Measurements from ENCODE around the gene TIGD3. TPM values are rescaled to one million over a fixed set of nuclear protein-coding genes. Genes with fewer than 3 reads are reported as not detected.
A peak's percentile ranks its signal among the peaks of the same experiment; 100 is the strongest.

Gene TIGD3
- total and polyA plus RNA-seq, 9 of the 15 experiments (the other 6 are each of a cell fraction or from before 2014, with no cell fraction given): 0.06 to 1.3 (median 0.56) TPM

- H3K9ac ChIP-seq (ENCODE audit: insufficient read depth in 1 of 2, low read depth in 2 of 2, low read length in 2 of 2): peak overlapping the region; percentile 44 to 94; a peak in 3 of 4 replicates
- intact Hi-C loops (cut with micrococcal nuclease): no loop called here
- no peaks in the 10 kb centered on the region for H3K27me3 ChIP-seq (ENCODE audit: control insufficient read depth in 2 of 2, insufficient read depth in 2 of 2, low read length in 2 of 2)
- no peaks in the 10 kb centered on the region for H3K79me2 ChIP-seq (ENCODE audit: control insufficient read depth, insufficient read depth, low read length)
- no peaks in the 10 kb centered on the region for H3K9me3 ChIP-seq (replicated peaks; ENCODE audit: control insufficient read depth, insufficient read depth, low read depth, low read length)
- peaks cover 36% of the 10 kb centered on the region for H3K36me3 ChIP-seq (ENCODE audit: control insufficient read depth, insufficient read depth, low read length)
- DNase-seq (ENCODE audit: extremely low read depth in 1 of 4, low spot score in 3 of 4) (no peak), FAIRE-seq (no peak), ATAC-seq (no peak)
- peak overlapping the region; percentile 63 for H3K4me3 ChIP-seq
- H2AFZ ChIP-seq (ENCODE audit: low read depth, low read length): peak overlapping the region; percentile 82
- WGBS (ENCODE audit: insufficient coverage, low coverage, missing lambda C conversion rate): 74% methylated on average over 16 of the region's 16 CpGs
- H3K9me1 ChIP-seq (ENCODE audit: control insufficient read depth, insufficient read depth, low read length): no peaks in the 10 kb centered on the region
- peak overlapping the region; percentile 66 for H3K27ac ChIP-seq (ENCODE audit: extremely low read depth, low read depth, low read length)
- POLR2A ChIA-PET: interaction anchor here (0.7 to 15.6 kb wide), 11 partner anchors 9 to 176 kb away, joined by 3 to 253 read pairs (median 5); partner anchors contain the start of genes DPF2, MALAT1 and NEAT1
- peaks cover 10% of the 10 kb centered on the region; the same call in 1 of the 2 replicates for H4K20me1 ChIP-seq (replicated peaks; ENCODE audit: control insufficient read depth, insufficient read depth, low read length)
- in situ Hi-C loops (cut with MboI): no loop called here
- peak overlapping the region; percentile 88 for H3K4me2 ChIP-seq (ENCODE audit: insufficient read depth, low read length)
- peaks cover 25 to 48% of the 10 kb centered on the region in 2 experiments for H3K4me1 ChIP-seq (replicated peaks in 1 of 2; ENCODE audit: control insufficient read depth in 2 of 2, insufficient read depth in 2 of 2, low read length in 2 of 2)
- BruUV-seq (replicated peaks): no TSS peak
- CTCF ChIA-PET (ENCODE audit: low intra/inter-chr PET ratio): interaction anchor here (0.9 kb wide), 1 partner anchor 78 kb away, joined by 3 read pairs; no protein-coding TSS in a partner anchor
- TF ChIP-seq ZBTB49 (CRISPR knock-in tag; IDR thresholded peaks at IDR 0.05; ENCODE audit: borderline replicate concordance): no peak
- no peak for TF ChIP-seq ZNF76 (CRISPR knock-in tag; IDR thresholded peaks at IDR 0.05; ENCODE audit: borderline replicate concordance)
- no peak for TF ChIP-seq CREBBP (IDR thresholded peaks at IDR 0.05; ENCODE audit: low read depth, low read length)
- TF ChIP-seq KLF16 (IDR thresholded peaks at IDR 0.05): no peak
- no peak for TF ChIP-seq CEBPG (CRISPR knock-in tag; IDR thresholded peaks at IDR 0.05)
- TF ChIP-seq CEBPG (tag; conservative IDR thresholded peaks at IDR 0.05 in 1 of 2, IDR thresholded peaks at IDR 0.05 in 1 of 2): no peak
- no peak for TF ChIP-seq ZNF764 (CRISPR knock-in tag; IDR thresholded peaks at IDR 0.05; ENCODE audit: low read depth)
- no peak for TF ChIP-seq BACH1 (tag; IDR thresholded peaks at IDR 0.05)
- no peak for TF ChIP-seq HINFP (tag; conservative IDR thresholded peaks at IDR 0.05; ENCODE audit: low read depth)
- no peak for TF ChIP-seq SMAD1 (IDR thresholded peaks at IDR 0.05; ENCODE audit: low read depth, low read length, partially characterized antibody)
- peak; percentile 83; the same call in 1 of the 2 replicates for TF ChIP-seq ZNF511 (CRISPR knock-in tag; IDR thresholded peaks at IDR 0.05)
- no peak for TF ChIP-seq NR3C1 (CRISPR knock-in tag; IDR thresholded peaks at IDR 0.05)
- TF ChIP-seq ARHGAP35 (IDR thresholded peaks at IDR 0.05; ENCODE audit: partially characterized antibody): no peak
- TF ChIP-seq ZNF133 (CRISPR knock-in tag; IDR thresholded peaks at IDR 0.05): no peak
- no peak for TF ChIP-seq CEBPB (tag; IDR thresholded peaks at IDR 0.05)
- TF ChIP-seq GABPB1 (CRISPR knock-in tag; IDR thresholded peaks at IDR 0.05): no peak
These were observed 669 bp upstream of the TIGD3 start for GRCh38 chr11:65353900-65354264.
